Stimulated activated CD8-positive, alpha-beta memory T cell treated with anti-CD3 and anti-CD28 coated beads, Interleukin-2, amount 100 ng/mL, for 1 hour (primary cell): ENCODE results near the gene HNRNPAB.

Experiments
- DNase-seq, 2 donors: peaks; one replicate each; pipeline ENCODE4 v3.0.0-alpha.2; 2020; ENCODE audit warnings: low read depth in 2 of 2

The HNRNPAB gene

GRCh38 chr5:178204182-178204934 lies at the start of gene HNRNPAB:
HNRNPAB (plus strand) TSS chr5:178204533; CDS start chr5:178204838, 305 bp downstream.
- peak; percentile 92 to 94 for DNase-seq

GRCh38 chr5:178155065-178155464 lies 49.3 kb upstream of the HNRNPAB start:
- no peak for DNase-seq

GRCh38 chr5:178160176-178160575 lies 44.2 kb upstream of the HNRNPAB start:
- DNase-seq, result no peak

GRCh38 chr5:178162481-178162880 lies 41.9 kb upstream of the HNRNPAB start:
- no peak for DNase-seq

- DNase-seq, result peak; percentile 85 to 87
These were observed 40.3 kb upstream of the HNRNPAB start for GRCh38 chr5:178163772-178164735.

- DNase-seq, result no peak
These were observed 38.8 kb upstream of the HNRNPAB start for GRCh38 chr5:178165581-178165980.

GRCh38 chr5:178170455-178170854 lies 33.9 kb upstream of the HNRNPAB start:
- DNase-seq, result no peak

GRCh38 chr5:178174456-178174855 lies 29.9 kb upstream of the HNRNPAB start:
- no peak for DNase-seq

GRCh38 chr5:178176791-178177190 lies 27.5 kb upstream of the HNRNPAB start:
- DNase-seq, result no peak

GRCh38 chr5:178177569-178177968 lies 26.8 kb upstream of the HNRNPAB start:
- DNase-seq, result no peak

GRCh38 chr5:178180141-178180863 lies 24.0 kb upstream of the HNRNPAB start:
- no peak for DNase-seq

- no peak for DNase-seq
These were observed 22.0 kb upstream of the HNRNPAB start for GRCh38 chr5:178182158-178182876.

GRCh38 chr5:178186427-178186826 lies 17.9 kb upstream of the HNRNPAB start:
- DNase-seq, result no peak

GRCh38 chr5:178187014-178187413 lies 17.3 kb upstream of the HNRNPAB start, which contains the start of gene GMCL2:
GMCL2 (minus strand) TSS chr5:178187371; CDS start chr5:178187299, 72 bp downstream.
- DNase-seq, result no peak

GRCh38 chr5:178189433-178189832 lies 14.9 kb upstream of the HNRNPAB start:
- no peak for DNase-seq

- DNase-seq, result no peak
These were observed 12.7 kb upstream of the HNRNPAB start for GRCh38 chr5:178191661-178192060.

- DNase-seq, result no peak
These were observed 12.1 kb upstream of the HNRNPAB start for GRCh38 chr5:178192244-178192643.

GRCh38 chr5:178192787-178193186 lies 11.5 kb upstream of the HNRNPAB start:
- DNase-seq, result no peak

GRCh38 chr5:178193251-178193809 lies 11.0 kb upstream of the HNRNPAB start:
- DNase-seq, result no peak

- DNase-seq, result no peak
These were observed 10.3 kb upstream of the HNRNPAB start for GRCh38 chr5:178194026-178194425.

GRCh38 chr5:178196281-178196812 lies 8.0 kb upstream of the HNRNPAB start:
- DNase-seq, result no peak
